SK-N-SH (cell line): ENCODE results near the gene STKLD1. TPM values are rescaled to one million over a fixed set of nuclear protein-coding genes. Genes with fewer than 3 reads are reported as not detected.

Source experiments
- CTCF ChIA-PET: fragments of 300-600, 350-600 bp; formaldehyde crosslinking; extraction: SDS; loops from one replicate; lab custom pipeline; 2021; lab: Yijun Ruan, JAX
- POLR2A ChIA-PET: fragments of 350-600 bp; sonication (Branson Sonifier 250); formaldehyde crosslinking; extraction: SDS; loops from one replicate; lab custom pipeline; 2020; ENCODE audit warnings: antibody characterized with exemption, inconsistent platforms; lab: Yijun Ruan, JAX
- DNase-seq: peaks from one replicate; pipeline ENCODE4 v3.0.0; 2012
- H2AFZ ChIP-seq: fragments of 200-600 bp; sonication (generic); 2 replicates; pipeline ENCODE4 v1.8.1; 2016; ENCODE audit warnings: antibody characterized with exemption, mild to moderate bottlenecking, low read depth
- H3F3A ChIP-seq: fragments of 200-600 bp; sonication (generic); replicated peaks from 2 replicates; pipeline ENCODE3; 2016; ENCODE audit warnings: antibody characterized with exemption, mild to moderate bottlenecking; ENCODE audit not compliant: insufficient read depth
- H3K27ac ChIP-seq, 2 experiments: fragments of 200-500 bp in 1 of 2; fragments of 200-600 bp in 1 of 2; sonication (Bioruptor generic) in 1 of 2; sonication (generic), shearing (Covaris generic) in 1 of 2; 2 replicates each; pipeline versions ENCODE4 v1.5.1 to v1.6.1; 2014 to 2016; ENCODE audit warnings: low read depth in 2 of 2, inconsistent platforms in 1 of 2, low read length in 1 of 2, mild to moderate bottlenecking in 1 of 2, mixed read lengths in 1 of 2
- H3K27me3 ChIP-seq: fragments of 200-600 bp; sonication (generic), shearing (Covaris generic); 2 replicates; pipeline ENCODE4 v1.6.1; 2016; ENCODE audit warnings: mixed run types; ENCODE audit not compliant: insufficient read depth
- H3K36me3 ChIP-seq, 2 experiments: fragments of 200-500 bp in 1 of 2; fragments of 200-600 bp in 1 of 2; sonication (Bioruptor generic) in 1 of 2; sonication (generic) in 1 of 2; replicated peaks in 1 of 2; 2 replicates each; pipeline versions ENCODE3 to v1.5.1; 2014 to 2016; ENCODE audit warnings: low read length in 1 of 2, mild to moderate bottlenecking in 1 of 2; ENCODE audit not compliant: insufficient read depth in 2 of 2, control insufficient read depth in 1 of 2
- H3K4me1 ChIP-seq, 2 experiments: fragments of 200-500 bp in 1 of 2; fragments of 200-600 bp in 1 of 2; sonication (Bioruptor generic) in 1 of 2; sonication (generic), shearing (Covaris generic) in 1 of 2; 2 replicates each; pipeline versions ENCODE4 v1.5.1 to v1.6.1; 2014 to 2016; ENCODE audit warnings: low read depth in 1 of 2, low read length in 1 of 2, mixed run types in 1 of 2; ENCODE audit not compliant: insufficient read depth in 2 of 2, control insufficient read depth in 1 of 2
- H3K4me2 ChIP-seq: fragments of 200-600 bp; sonication (generic), shearing (Covaris generic); 2 replicates; pipeline ENCODE4 v1.6.1; 2017; ENCODE audit warnings: mixed run types
- H3K4me3 ChIP-seq, 2 experiments: fragments of 200-500 bp in 1 of 2; fragments of 200-600 bp in 1 of 2; sonication (Bioruptor generic) in 1 of 2; sonication (generic), shearing (Covaris generic) in 1 of 2; 2 replicates each; pipeline versions ENCODE4 v1.5.1 to v1.8.1; 2014 to 2016; ENCODE audit warnings: low read depth in 2 of 2, inconsistent platforms in 1 of 2, low read length in 1 of 2, mild to moderate bottlenecking in 1 of 2, mixed read lengths in 1 of 2, moderate library complexity in 1 of 2
- H3K79me2 ChIP-seq: fragments of 200-600 bp; sonication (generic); 2 replicates; pipeline ENCODE4 v1.8.1; 2017; ENCODE audit warnings: mild to moderate bottlenecking; ENCODE audit not compliant: insufficient read depth
- H3K9ac ChIP-seq: fragments of 200-600 bp; sonication (generic); 2 replicates; pipeline ENCODE4 v1.6.1; 2017; ENCODE audit warnings: mixed run types
- H3K9me2 ChIP-seq: fragments of 200-600 bp; sonication (generic); 2 replicates; pipeline ENCODE4 v1.6.1; 2017; ENCODE audit warnings: mixed run types
- H3K9me3 ChIP-seq: fragments of 200-600 bp; sonication (generic); 2 replicates; pipeline ENCODE4 v1.6.1; 2017; ENCODE audit warnings: mixed run types, mild to moderate bottlenecking, moderate library complexity
- H4K20me1 ChIP-seq: fragments of 200-600 bp; sonication (generic); 2 replicates; pipeline ENCODE4 v1.6.1; 2017; ENCODE audit warnings: mild to moderate bottlenecking, mixed run types; ENCODE audit not compliant: insufficient read depth
- CHD2 ChIP-seq: fragments of 150-350 bp; IDR thresholded peaks from 2 replicates; pipeline ENCODE4 v1.6.1; 2018; ENCODE audit warnings: low read length; ENCODE audit not compliant: partially characterized antibody
- ELF1 ChIP-seq: IDR thresholded peaks from 2 replicates; pipeline ENCODE4 v1.4.0; 2012
- EZH2phosphoT487 ChIP-seq: fragments of 200-600 bp; sonication (generic); IDR thresholded peaks from 2 replicates; pipeline ENCODE4 v1.6.1; 2017; ENCODE audit warnings: low read depth, mixed run types, mild to moderate bottlenecking, antibody characterized with exemption, moderate library complexity, borderline replicate concordance
- FOSL2 ChIP-seq: IDR thresholded peaks from 2 replicates; pipeline ENCODE4 v1.4.0; 2012; ENCODE audit warnings: low read depth, mild to moderate bottlenecking, moderate library complexity, borderline replicate concordance
- MEF2A ChIP-seq: IDR thresholded peaks from 2 replicates; pipeline ENCODE4 v1.4.0; 2012; ENCODE audit warnings: low read depth, borderline replicate concordance
- MXI1 ChIP-seq: IDR thresholded peaks from 2 replicates; pipeline ENCODE4 v1.6.1; 2012; ENCODE audit warnings: mild to moderate bottlenecking, low read depth, low read length, improper control_type of control experiment
- NFIC ChIP-seq: IDR thresholded peaks from 2 replicates; pipeline ENCODE4 v1.4.0; 2012; ENCODE audit warnings: borderline replicate concordance
- RAD21 ChIP-seq: IDR thresholded peaks from 2 replicates; pipeline ENCODE4 v1.6.1; 2012; ENCODE audit warnings: mild to moderate bottlenecking, low read length
- RCOR1 ChIP-seq: fragments of 150-350 bp; IDR thresholded peaks from 2 replicates; pipeline ENCODE4 v1.6.1; 2017; ENCODE audit warnings: antibody characterized with exemption, low read length
- RXRA ChIP-seq: IDR thresholded peaks from 2 replicates; pipeline ENCODE4 v1.4.0; 2012; ENCODE audit warnings: low read depth, mild to moderate bottlenecking, borderline replicate concordance
- SMC3 ChIP-seq: IDR thresholded peaks from 2 replicates; pipeline ENCODE4 v1.6.1; 2012; ENCODE audit warnings: low read depth, low read length, improper control_type of control experiment
- WGBS: methylation state at CpG from one replicate; pipeline ENCODE4 v1.1.6; 2017; ENCODE audit warnings: low lambda C conversion rate; 5-methylcytosine and 5-hydroxymethylcytosine counted together
- polyA plus RNA-seq, 3 experiments: library from polyadenylated mRNA; depleted of rRNA; stranded (reverse); fragments of >200 nt; gene quantifications; 2 replicates each; pipeline ENCODE4 v1.2.3, GENCODE V29; 2012
- TF ChIP-seq, protein P1 (sequence below): fragments of 150-350 bp; IDR thresholded peaks from 2 replicates; pipeline ENCODE4 v1.6.1; 2016; ENCODE audit warnings: mild to moderate bottlenecking, low read depth, low read length
- TF ChIP-seq, protein P2 (sequence below): IDR thresholded peaks from 2 replicates; pipeline ENCODE4 v1.4.0; 2012; ENCODE audit warnings: low read depth
- TF ChIP-seq, protein P3 (sequence below): IDR thresholded peaks from 2 replicates; pipeline ENCODE4 v1.4.0; 2012; ENCODE audit warnings: low read depth, borderline replicate concordance
- TF ChIP-seq, protein P4 (sequence below): fragments of 200-600 bp; sonication (generic); IDR thresholded peaks from 2 replicates; pipeline ENCODE4 v1.6.1; 2017; ENCODE audit warnings: antibody characterized with exemption, mild to moderate bottlenecking, moderate library complexity

The STKLD1 gene
- polyA plus RNA-seq, 1 of the 3 experiments (the other 2 are of a cell fraction): 2.3 TPM

DNA sequence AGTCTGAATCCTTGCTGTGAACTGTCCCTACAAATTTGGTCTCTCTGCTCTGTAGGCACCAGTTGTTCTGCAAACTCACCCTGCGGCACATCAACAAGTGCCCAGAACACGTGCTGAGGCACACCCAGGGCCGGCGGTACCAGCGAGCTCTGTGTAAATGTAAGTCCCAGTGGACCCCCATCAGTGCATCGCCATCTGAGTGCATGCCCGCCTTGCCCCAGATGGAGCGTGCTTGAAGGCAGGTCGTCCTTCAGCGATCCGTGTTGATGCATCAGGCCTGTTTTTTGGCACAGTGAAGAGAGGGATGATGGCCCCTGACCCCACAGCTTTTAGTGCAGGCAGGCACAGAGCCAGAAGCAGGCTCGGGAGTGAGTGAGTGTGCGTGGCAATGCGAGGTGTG, 18.5 kb upstream of the STKLD1 start:
- H4K20me1 ChIP-seq: 0 out of 2 replicates have a peak, but pooled peaks cover 15% of the 10 kb centered on the region
- no peak for DNase-seq
- ChIA-PET CTCF (interaction anchor here (1.2 to 1.9 kb wide), 3 partner anchors 14 to 129 kb away, joined by 4 to 5 read pairs (median 5); no protein-coding TSS in a partner anchor), POLR2A (interaction anchor here (1.4 to 2.5 kb wide), 3 partner anchors 9 to 11 kb away, joined by 3 to 11 read pairs (median 3); partner anchors contain the start of genes MED22 and RPL7A)
- no peaks in the 10 kb centered on the region for H3K9me2 ChIP-seq
- 62% methylated on average over 14 of the region's 14 CpGs for WGBS
- peak overlapping the region; percentile 97 for H3K4me2 ChIP-seq
- TF ChIP-seq, protein P1, sequence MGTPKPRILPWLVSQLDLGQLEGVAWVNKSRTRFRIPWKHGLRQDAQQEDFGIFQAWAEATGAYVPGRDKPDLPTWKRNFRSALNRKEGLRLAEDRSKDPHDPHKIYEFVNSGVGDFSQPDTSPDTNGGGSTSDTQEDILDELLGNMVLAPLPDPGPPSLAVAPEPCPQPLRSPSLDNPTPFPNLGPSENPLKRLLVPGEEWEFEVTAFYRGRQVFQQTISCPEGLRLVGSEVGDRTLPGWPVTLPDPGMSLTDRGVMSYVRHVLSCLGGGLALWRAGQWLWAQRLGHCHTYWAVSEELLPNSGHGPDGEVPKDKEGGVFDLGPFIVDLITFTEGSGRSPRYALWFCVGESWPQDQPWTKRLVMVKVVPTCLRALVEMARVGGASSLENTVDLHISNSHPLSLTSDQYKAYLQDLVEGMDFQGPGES: no peak
- TF ChIP-seq, protein P2, sequence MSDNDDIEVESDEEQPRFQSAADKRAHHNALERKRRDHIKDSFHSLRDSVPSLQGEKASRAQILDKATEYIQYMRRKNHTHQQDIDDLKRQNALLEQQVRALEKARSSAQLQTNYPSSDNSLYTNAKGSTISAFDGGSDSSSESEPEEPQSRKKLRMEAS: no peak
- H3F3A ChIP-seq: peaks cover 22% of the 10 kb centered on the region
- peaks cover 46% of the 10 kb centered on the region for H3K79me2 ChIP-seq
- H3K27me3 ChIP-seq: no peaks in the 10 kb centered on the region
- H3K9me3 ChIP-seq: no peaks in the 10 kb centered on the region
- no peak overlapping the region for H2AFZ ChIP-seq
- H3K4me3 ChIP-seq: peak overlapping the region; percentile 68 to 90; a peak in 3 of 4 replicates
- H3K4me1 ChIP-seq: peaks cover 13 to 33% of the 10 kb centered on the region in 2 experiments; a peak in 2 of 4 replicates
- H3K27ac ChIP-seq: no peak overlapping the region
- no peak overlapping the region for H3K9ac ChIP-seq
- peaks cover under 1 to 57% of the 10 kb centered on the region in 2 experiments for H3K36me3 ChIP-seq

DNA sequence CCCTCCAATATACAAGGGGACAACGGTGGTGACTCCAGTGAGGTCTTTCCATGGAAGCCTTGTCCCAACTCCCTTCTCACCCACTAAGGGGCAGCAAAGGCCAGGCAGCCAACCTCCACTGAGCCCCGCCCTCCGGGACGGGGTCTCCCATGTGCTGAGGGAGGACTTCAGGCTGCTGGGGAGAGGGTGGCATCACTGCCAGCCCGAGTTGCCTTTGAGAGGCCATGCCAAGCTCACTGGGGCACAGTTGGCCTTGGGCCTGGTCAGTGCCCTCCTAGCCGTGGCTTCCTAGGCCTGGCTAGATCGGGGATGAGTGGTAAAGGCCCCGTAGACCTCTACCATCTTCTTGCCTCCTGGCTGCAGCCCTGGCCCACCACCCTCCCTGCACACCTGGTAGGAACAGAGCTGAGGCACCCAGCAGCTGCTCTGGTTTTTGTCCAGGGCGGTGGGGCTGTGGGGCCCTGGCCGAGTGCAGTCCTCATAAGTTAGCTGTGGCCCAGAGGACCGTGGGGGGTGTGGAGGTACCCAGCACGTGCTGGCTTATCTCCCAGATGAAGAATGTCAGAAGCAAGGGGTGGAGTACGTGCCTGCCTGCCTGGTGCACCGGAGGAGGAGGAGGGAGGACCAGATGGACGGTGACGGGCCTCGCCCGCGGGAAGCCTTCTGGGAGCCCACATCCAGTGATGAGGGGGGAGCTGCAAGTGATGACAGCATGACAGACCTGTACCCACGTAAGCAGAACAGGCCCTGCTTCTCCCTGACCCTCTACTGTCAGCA, 16.6 kb upstream of the STKLD1 start:
- Histone ChIP-seq H3K4me1 (peaks cover 13 to 29% of the 10 kb centered on the region in 2 experiments; a peak in 2 of 4 replicates), H3K36me3 (peaks cover 12 to 52% of the 10 kb centered on the region in 2 experiments), H3K4me2 (no peak overlapping the region), H3K79me2 (peaks cover 60% of the 10 kb centered on the region), H4K20me1 (peaks cover 25% of the 10 kb centered on the region; the same call in 1 of the 2 replicates), H3K9ac (no peak overlapping the region), H3K4me3 (no peak overlapping the region), H3K27ac (no peak overlapping the region; a peak in 1 of 4 replicates), H3F3A (peaks cover 24% of the 10 kb centered on the region), H2AFZ (no peak overlapping the region), H3K9me3 (no peaks in the 10 kb centered on the region), H3K9me2 (no peaks in the 10 kb centered on the region), H3K27me3 (no peaks in the 10 kb centered on the region)
- POLR2A ChIA-PET: interaction anchor here (1.2 kb wide), 1 partner anchor 12 kb away, joined by 4 read pairs; the partner anchor contains the start of genes MED22 and RPL7A
- 72% methylated on average over 18 of the region's 20 CpGs for WGBS
- CTCF ChIA-PET: interaction anchor here (0.8 to 3.3 kb wide), 7 partner anchors 16 to 126 kb away, joined by 3 to 19 read pairs (median 4); no protein-coding TSS in a partner anchor
- TF ChIP-seq RCOR1: no peak
- TF ChIP-seq NFIC: no peak
- no peak for TF ChIP-seq MEF2A
- TF ChIP-seq ELF1: no peak
- TF ChIP-seq RXRA: no peak
- TF ChIP-seq SMC3: peak; percentile 35; the same call in 1 of the 2 replicates
- TF ChIP-seq RAD21: peak; percentile 64
- TF ChIP-seq MXI1: no peak
- TF ChIP-seq, protein P3, sequence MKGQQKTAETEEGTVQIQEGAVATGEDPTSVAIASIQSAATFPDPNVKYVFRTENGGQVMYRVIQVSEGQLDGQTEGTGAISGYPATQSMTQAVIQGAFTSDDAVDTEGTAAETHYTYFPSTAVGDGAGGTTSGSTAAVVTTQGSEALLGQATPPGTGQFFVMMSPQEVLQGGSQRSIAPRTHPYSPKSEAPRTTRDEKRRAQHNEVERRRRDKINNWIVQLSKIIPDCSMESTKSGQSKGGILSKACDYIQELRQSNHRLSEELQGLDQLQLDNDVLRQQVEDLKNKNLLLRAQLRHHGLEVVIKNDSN: no peak
- TF ChIP-seq EZH2phosphoT487: no peak
- TF ChIP-seq CHD2: no peak
- TF ChIP-seq, protein P1: no peak
- no peak for TF ChIP-seq FOSL2
- TF ChIP-seq, protein P4, sequence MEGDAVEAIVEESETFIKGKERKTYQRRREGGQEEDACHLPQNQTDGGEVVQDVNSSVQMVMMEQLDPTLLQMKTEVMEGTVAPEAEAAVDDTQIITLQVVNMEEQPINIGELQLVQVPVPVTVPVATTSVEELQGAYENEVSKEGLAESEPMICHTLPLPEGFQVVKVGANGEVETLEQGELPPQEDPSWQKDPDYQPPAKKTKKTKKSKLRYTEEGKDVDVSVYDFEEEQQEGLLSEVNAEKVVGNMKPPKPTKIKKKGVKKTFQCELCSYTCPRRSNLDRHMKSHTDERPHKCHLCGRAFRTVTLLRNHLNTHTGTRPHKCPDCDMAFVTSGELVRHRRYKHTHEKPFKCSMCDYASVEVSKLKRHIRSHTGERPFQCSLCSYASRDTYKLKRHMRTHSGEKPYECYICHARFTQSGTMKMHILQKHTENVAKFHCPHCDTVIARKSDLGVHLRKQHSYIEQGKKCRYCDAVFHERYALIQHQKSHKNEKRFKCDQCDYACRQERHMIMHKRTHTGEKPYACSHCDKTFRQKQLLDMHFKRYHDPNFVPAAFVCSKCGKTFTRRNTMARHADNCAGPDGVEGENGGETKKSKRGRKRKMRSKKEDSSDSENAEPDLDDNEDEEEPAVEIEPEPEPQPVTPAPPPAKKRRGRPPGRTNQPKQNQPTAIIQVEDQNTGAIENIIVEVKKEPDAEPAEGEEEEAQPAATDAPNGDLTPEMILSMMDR: peak; percentile 36
- TF ChIP-seq, protein P2: no peak
- peak; percentile 74 for DNase-seq
